Measurements from ENCODE around the gene PDCD4. TPM values are rescaled to one million over a fixed set of nuclear protein-coding genes. Genes with fewer than 3 reads are reported as not detected.
A peak's percentile ranks its signal among the peaks of the same experiment; 100 is the strongest.
"Not testable (repeated sequence)": the region's sequence is repeated elsewhere in the genome, so short reads cannot be mapped to it uniquely, and the experiment has no call there.

Gene PDCD4
- total and polyA plus RNA-seq, 5 donors from 2014 or later = 167 to 224 (median 204) TPM

GRCh38 chr10:110914431-110914830 lies 42.7 kb downstream of the PDCD4 start:
- no peaks in the 10 kb centered on the region for H3K27me3 Mint-ChIP-seq
- H3K9me3 Mint-ChIP-seq = no peaks in the 10 kb centered on the region
- Histone ChIP-seq H3K27ac (ENCODE audit: insufficient read depth, low read length, poor library complexity, severe bottlenecking) (no peak overlapping the region), H3K27me3 (ENCODE audit: control insufficient read depth, insufficient read depth, low read length) (no peaks in the 10 kb centered on the region), H3K4me1 (ENCODE audit: control insufficient read depth, insufficient read depth, low read length, poor library complexity, severe bottlenecking) (peaks cover 8% of the 10 kb centered on the region), H3K4me3 (ENCODE audit: low read depth, low read length) (no peak overlapping the region), H3K9me3 (ENCODE audit: control insufficient read depth in 2 of 2, low read length in 2 of 2) (no peaks in the 10 kb centered on the region), H3K36me3 (ENCODE audit: control insufficient read depth, insufficient read depth, low read length) (peaks cover 10% of the 10 kb centered on the region)
- H3K27ac Mint-ChIP-seq = no peak overlapping the region
- H3K36me3 Mint-ChIP-seq = peaks cover 28% of the 10 kb centered on the region
- no peak overlapping the region for H3K4me3 Mint-ChIP-seq
- DNase-seq (no peak), ATAC-seq (ENCODE audit: low read depth in 2 of 2) (no peak)
- peaks cover 19 to 56% (median 36%) of the 10 kb centered on the region in 4 donors for H3K4me1 Mint-ChIP-seq

DNA sequence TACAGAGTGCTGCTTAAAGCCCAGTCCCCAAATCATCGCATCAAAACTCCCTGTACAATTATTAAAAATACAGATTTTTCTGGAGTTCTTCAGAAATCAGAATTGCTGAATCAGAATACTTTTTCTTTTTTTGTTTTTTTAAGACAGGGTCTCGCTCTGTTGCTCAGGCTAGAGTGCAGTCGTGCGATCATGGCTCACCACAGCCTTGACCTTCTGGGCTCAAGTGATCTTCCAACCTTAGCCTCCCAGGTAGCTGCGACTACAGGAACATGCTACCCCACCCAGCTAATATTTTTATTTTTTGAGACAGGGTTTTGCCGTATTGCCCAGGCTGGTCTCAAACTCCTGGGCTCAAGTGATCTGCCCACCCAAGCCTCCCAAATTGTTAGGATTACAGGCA lies 43.3 kb downstream of the PDCD4 start:
- Mint-ChIP-seq H3K27ac (no peak overlapping the region), H3K27me3 (no peaks in the 10 kb centered on the region), H3K4me1 (peaks cover 13 to 54% (median 34%) of the 10 kb centered on the region in 4 donors), H3K9me3 (no peaks in the 10 kb centered on the region), H3K4me3 (no peak overlapping the region), H3K36me3 (peaks cover 27% of the 10 kb centered on the region)
- no peak for DNase-seq
- Histone ChIP-seq H3K9me3 (ENCODE audit: control insufficient read depth in 2 of 2, low read length in 2 of 2) (no peaks in the 10 kb centered on the region), H3K27ac (ENCODE audit: insufficient read depth, low read length, poor library complexity, severe bottlenecking) (no peak overlapping the region), H3K36me3 (ENCODE audit: control insufficient read depth, insufficient read depth, low read length) (peaks cover 10% of the 10 kb centered on the region), H3K4me3 (ENCODE audit: low read depth, low read length) (no peak overlapping the region), H3K4me1 (ENCODE audit: control insufficient read depth, insufficient read depth, low read length, poor library complexity, severe bottlenecking) (peaks cover 8% of the 10 kb centered on the region), H3K27me3 (ENCODE audit: control insufficient read depth, insufficient read depth, low read length) (no peaks in the 10 kb centered on the region)
- ATAC-seq (ENCODE audit: low read depth in 2 of 2) = no peak

DNA sequence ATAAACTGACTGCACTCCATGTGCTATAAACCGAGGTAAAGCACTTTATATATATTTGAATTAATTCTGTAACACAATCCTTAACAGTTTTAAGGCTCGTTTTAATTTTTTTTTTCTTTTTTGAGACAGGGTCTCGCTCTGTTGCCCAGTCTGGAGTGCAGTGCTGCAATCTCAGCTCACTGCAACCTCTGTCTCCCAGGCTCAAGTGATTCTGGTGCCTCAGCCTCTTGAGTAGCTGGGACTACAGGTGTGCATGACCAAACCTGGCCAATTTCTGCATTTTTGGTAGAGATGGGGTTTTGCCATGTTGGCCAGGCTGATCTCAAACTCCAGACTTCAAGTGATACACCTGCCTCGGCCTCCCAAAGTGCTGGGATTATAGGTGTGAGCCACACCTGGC lies 43.9 kb downstream of the PDCD4 start:
- not testable (repeated sequence) for H3K4me3 Mint-ChIP-seq; H3K4me3 ChIP-seq (ENCODE audit: low read depth, low read length); H3K9me3 ChIP-seq (ENCODE audit: control insufficient read depth in 2 of 2, low read length in 2 of 2); H3K27ac ChIP-seq (ENCODE audit: insufficient read depth, low read length, poor library complexity, severe bottlenecking); H3K36me3 ChIP-seq (ENCODE audit: control insufficient read depth, insufficient read depth, low read length); DNase-seq; H3K27me3 ChIP-seq (ENCODE audit: control insufficient read depth, insufficient read depth, low read length); H3K27ac Mint-ChIP-seq; H3K27me3 Mint-ChIP-seq; H3K9me3 Mint-ChIP-seq; ATAC-seq (ENCODE audit: low read depth in 2 of 2)
- H3K4me1 Mint-ChIP-seq = peaks cover 10 to 54% (median 34%) of the 10 kb centered on the region in 4 donors
- H3K36me3 Mint-ChIP-seq = peaks cover 22% of the 10 kb centered on the region
- peaks cover 13% of the 10 kb centered on the region for H3K4me1 ChIP-seq (ENCODE audit: control insufficient read depth, insufficient read depth, low read length, poor library complexity, severe bottlenecking)

DNA sequence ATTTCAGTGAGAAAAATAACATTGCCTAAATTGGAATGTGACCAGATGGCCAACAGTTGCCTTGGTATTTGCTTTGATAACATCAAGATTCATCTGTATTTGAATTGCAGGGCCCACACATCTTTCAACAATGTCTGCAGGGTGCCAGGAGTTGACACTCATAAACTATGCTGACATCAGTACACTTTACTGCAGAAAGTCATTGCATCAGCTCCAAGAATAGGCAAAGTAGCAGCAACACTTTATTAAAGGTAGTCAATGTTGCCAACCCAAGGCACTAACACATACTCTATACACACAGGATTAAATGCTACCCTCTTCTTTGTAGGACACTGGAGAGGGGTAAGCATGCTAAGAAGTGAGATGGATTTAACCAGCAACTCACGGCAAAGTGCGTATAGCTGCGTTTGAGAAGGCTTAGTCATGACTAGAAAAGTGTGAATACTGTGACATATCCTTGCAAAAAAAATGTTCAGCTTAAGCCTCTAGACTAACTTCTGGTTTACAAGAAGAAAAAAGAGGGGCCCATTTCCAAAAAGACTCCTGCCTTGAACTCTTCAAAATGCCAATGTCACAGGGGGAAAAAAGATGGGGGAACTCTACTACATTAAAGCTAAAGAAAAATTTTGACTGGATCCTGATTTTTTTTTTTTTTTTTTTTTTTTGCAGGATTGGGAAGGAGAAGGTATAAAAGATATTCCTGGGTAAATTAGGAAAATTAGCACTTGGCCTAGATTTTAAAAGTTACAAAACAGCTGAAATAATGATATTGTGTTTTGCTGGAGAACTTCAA lies 45.0 kb downstream of the PDCD4 start:
- no peaks in the 10 kb centered on the region for H3K27me3 ChIP-seq (ENCODE audit: control insufficient read depth, insufficient read depth, low read length)
- DNase-seq (no peak), ATAC-seq (ENCODE audit: low read depth in 2 of 2) (no peak)
- peaks cover 10% of the 10 kb centered on the region for H3K36me3 ChIP-seq (ENCODE audit: control insufficient read depth, insufficient read depth, low read length)
- H3K4me1 ChIP-seq (ENCODE audit: control insufficient read depth, insufficient read depth, low read length, poor library complexity, severe bottlenecking) = peaks cover 22% of the 10 kb centered on the region
- Mint-ChIP-seq H3K4me1 (peaks cover 10 to 56% (median 32%) of the 10 kb centered on the region in 4 donors), H3K36me3 (peaks cover 15% of the 10 kb centered on the region), H3K4me3 (peak overlapping the region; percentile 67 to 100 (median 97)), H3K27ac (peak overlapping the region in 1 of 3 donors; percentile 13), H3K9me3 (no peaks in the 10 kb centered on the region), H3K27me3 (no peaks in the 10 kb centered on the region)
- H3K27ac ChIP-seq (ENCODE audit: insufficient read depth, low read length, poor library complexity, severe bottlenecking) = no peak overlapping the region
- H3K4me3 ChIP-seq (ENCODE audit: low read depth, low read length) = no peak overlapping the region
- no peaks in the 10 kb centered on the region for H3K9me3 ChIP-seq (ENCODE audit: control insufficient read depth in 2 of 2, low read length in 2 of 2)

GRCh38 chr10:110918269-110918642 lies 46.5 kb downstream of the PDCD4 start:
- Histone ChIP-seq H3K36me3 (ENCODE audit: control insufficient read depth, insufficient read depth, low read length) (peaks cover 10% of the 10 kb centered on the region), H3K4me1 (ENCODE audit: control insufficient read depth, insufficient read depth, low read length, poor library complexity, severe bottlenecking) (peaks cover 24% of the 10 kb centered on the region), H3K4me3 (ENCODE audit: low read depth, low read length) (peak overlapping the region; percentile 99), H3K27me3 (ENCODE audit: control insufficient read depth, insufficient read depth, low read length) (no peaks in the 10 kb centered on the region), H3K9me3 (ENCODE audit: control insufficient read depth in 2 of 2, low read length in 2 of 2) (no peaks in the 10 kb centered on the region), H3K27ac (ENCODE audit: insufficient read depth, low read length, poor library complexity, severe bottlenecking) (peak overlapping the region; percentile 99)
- Mint-ChIP-seq H3K27ac (peak overlapping the region; percentile 98 to 100 (median 100)), H3K9me3 (no peaks in the 10 kb centered on the region), H3K27me3 (no peaks in the 10 kb centered on the region), H3K4me3 (peak overlapping the region; percentile 96 to 100 (median 99)), H3K4me1 (peaks cover 10 to 62% (median 33%) of the 10 kb centered on the region in 4 donors), H3K36me3 (peaks cover 8% of the 10 kb centered on the region)
- DNase-seq (peak in 2 of 3 donors; percentile 83 to 92), ATAC-seq (ENCODE audit: low read depth in 2 of 2) (no peak)

- Histone ChIP-seq H3K4me1 (ENCODE audit: control insufficient read depth, insufficient read depth, low read length, poor library complexity, severe bottlenecking) (peaks cover 25% of the 10 kb centered on the region), H3K27ac (ENCODE audit: insufficient read depth, low read length, poor library complexity, severe bottlenecking) (peak within 1 kb of the TSS; percentile 99), H3K27me3 (ENCODE audit: control insufficient read depth, insufficient read depth, low read length) (no peaks in the 10 kb centered on the region), H3K36me3 (ENCODE audit: control insufficient read depth, insufficient read depth, low read length) (peaks cover 8% of the 10 kb centered on the region), H3K4me3 (ENCODE audit: low read depth, low read length) (peak within 1 kb of the TSS; percentile 99), H3K9me3 (ENCODE audit: control insufficient read depth in 2 of 2, low read length in 2 of 2) (no peaks in the 10 kb centered on the region)
- peak within 1 kb of the TSS; percentile 98 to 100 (median 100) for H3K4me3 Mint-ChIP-seq
- H3K27ac Mint-ChIP-seq = peak within 1 kb of the TSS; percentile 98 to 100 (median 100)
- DNase-seq (peak in 1 of 3 donors; percentile 75), ATAC-seq (ENCODE audit: low read depth in 2 of 2) (peak; percentile 39 to 96)
- H3K27me3 Mint-ChIP-seq = no peaks in the 10 kb centered on the region
- peaks cover 8% of the 10 kb centered on the region for H3K36me3 Mint-ChIP-seq
- H3K4me1 Mint-ChIP-seq = peaks cover 15 to 67% (median 37%) of the 10 kb centered on the region in 4 donors
- H3K9me3 Mint-ChIP-seq = no peaks in the 10 kb centered on the region
Measured at GRCh38 chr10:110918643-110919348, 47.1 kb downstream of the PDCD4 start, which contains the start of gene BBIP1. Gene BBIP1 (minus strand): TSS chr10:110919180. CDS start chr10:110918157, 1,023 bp downstream.

DNA sequence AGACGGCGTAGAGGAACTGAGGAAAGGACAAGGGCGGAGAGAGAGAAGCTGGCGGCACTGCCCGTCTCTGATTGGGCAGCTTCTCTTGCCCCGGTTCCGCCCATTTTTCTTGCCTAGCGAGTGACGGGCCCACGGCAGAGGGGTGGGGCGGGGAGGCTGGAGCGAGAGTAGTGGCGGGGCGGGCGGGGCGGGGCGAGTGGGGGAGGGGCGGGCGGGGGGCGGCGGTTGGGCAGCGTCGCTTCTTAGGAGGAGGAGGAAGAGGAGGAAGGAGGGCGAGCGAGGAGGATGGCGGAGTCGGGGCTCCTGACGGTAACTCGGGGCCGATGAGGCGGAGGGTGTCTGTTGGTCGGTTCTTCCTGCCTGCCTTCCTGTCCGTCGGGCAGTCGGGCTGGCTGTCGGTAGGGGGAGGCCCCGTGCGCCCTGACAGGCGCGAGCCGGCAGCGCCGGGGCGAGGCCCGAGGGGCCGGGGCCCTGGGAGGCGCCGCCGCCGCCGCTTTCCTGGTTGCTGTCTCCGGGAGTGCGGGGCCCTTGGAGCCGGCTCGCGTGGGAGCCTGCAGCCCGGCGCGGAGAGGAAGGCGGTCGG lies 47.7 kb downstream of the PDCD4 start, which contains the start of gene SHOC2:
Gene SHOC2, plus strand, starts transcription at position 256 of the 583 bp plus-strand sequence. CDS start 44,755 bp downstream, outside the sequence.
- peak; percentile 98 to 100 (median 99) for DNase-seq
- Histone ChIP-seq H3K27me3 (ENCODE audit: control insufficient read depth, insufficient read depth, low read length) (no peaks in the 10 kb centered on the region), H3K36me3 (ENCODE audit: control insufficient read depth, insufficient read depth, low read length) (peaks cover 6% of the 10 kb centered on the region), H3K4me1 (ENCODE audit: control insufficient read depth, insufficient read depth, low read length, poor library complexity, severe bottlenecking) (peaks cover 30% of the 10 kb centered on the region), H3K9me3 (ENCODE audit: control insufficient read depth in 2 of 2, low read length in 2 of 2) (no peaks in the 10 kb centered on the region), H3K4me3 (ENCODE audit: low read depth, low read length) (peak within 1 kb of the TSS; percentile 99), H3K27ac (ENCODE audit: insufficient read depth, low read length, poor library complexity, severe bottlenecking) (peak within 1 kb of the TSS; percentile 99)
- H3K4me3 Mint-ChIP-seq = peak within 1 kb of the TSS; percentile 98 to 100 (median 100)
- H3K9me3 Mint-ChIP-seq = no peaks in the 10 kb centered on the region
- peak within 1 kb of the TSS; percentile 98 to 100 (median 100) for H3K27ac Mint-ChIP-seq
- no peaks in the 10 kb centered on the region for H3K27me3 Mint-ChIP-seq
- H3K4me1 Mint-ChIP-seq = peaks cover 20 to 68% (median 41%) of the 10 kb centered on the region in 4 donors
- peak; percentile 45 to 97 for ATAC-seq (ENCODE audit: low read depth in 2 of 2)
- H3K36me3 Mint-ChIP-seq = peaks cover 8% of the 10 kb centered on the region
